Stimulated activated CD8-positive, alpha-beta memory T cell treated with anti-CD3 and anti-CD28 coated beads, Interleukin-4, amount 100 ng/mL, for 48 hours (primary cell): Measurements from ENCODE around the gene PGLYRP2.

ENCODE experiments used
- DNase-seq: peaks from one replicate; pipeline ENCODE4 v3.0.0-alpha.2; 2020

Gene PGLYRP2

GRCh38 chr19:15422296-15423075 lies 56.8 kb downstream of the PGLYRP2 start:
- no peak for DNase-seq

- DNase-seq, result no peak
These were observed 57.5 kb downstream of the PGLYRP2 start for GRCh38 chr19:15421721-15422260.

GRCh38 chr19:15421136-15421695 lies 58.1 kb downstream of the PGLYRP2 start:
- no peak for DNase-seq

GRCh38 chr19:15419413-15420025 lies 59.8 kb downstream of the PGLYRP2 start:
- no peak for DNase-seq
